PC-9 (cell line): ENCODE measurements around the gene TMEM208. TPM values are rescaled to one million over a fixed set of nuclear protein-coding genes. Genes with fewer than 3 reads are reported as not detected.

Source experiments
- BruUV-seq: library from RNA; stranded (reverse); fragments of 400-500 nt; replicated peaks from 2 replicates; lab custom pipeline; 2021; lab: Mats Ljungman, UMichigan
- CTCF ChIA-PET: fragments of 300-600 bp; sonication (Branson Sonifier 250); formaldehyde crosslinking; loops from one replicate; lab custom pipeline; 2022; ENCODE audit warnings: antibody characterized with exemption; lab: Charles Lee
- POLR2A ChIA-PET: fragments of 300-600 bp; sonication (Branson Sonifier 250); formaldehyde crosslinking; loops from one replicate; lab custom pipeline; 2022; ENCODE audit warnings: antibody characterized with exemption; ENCODE audit not compliant: unreplicated experiment; lab: Charles Lee
- DNase-seq, 2 experiments: peaks; one replicate each; pipeline versions ENCODE4 v3.0.0 to v3.0.0-alpha.2; 2015 to 2022; ENCODE audit warnings: mixed read lengths in 1 of 2
- H2AFZ ChIP-seq: fragments of 200-600 bp; sonication (generic); 2 replicates; pipeline ENCODE4 v1.8.1; 2017; ENCODE audit warnings: antibody characterized with exemption
- H3F3A ChIP-seq: fragments of 200-600 bp; sonication (generic); 2 replicates; pipeline ENCODE4 v1.8.1; 2017; ENCODE audit warnings: antibody characterized with exemption, mild to moderate bottlenecking, low read depth; ENCODE audit not compliant: insufficient read depth
- H3K27ac ChIP-seq: fragments of 200-600 bp; sonication (generic); 2 replicates; pipeline ENCODE4 v1.6.1; 2016; ENCODE audit warnings: mixed run types
- H3K27me3 ChIP-seq: fragments of 200-600 bp; sonication (generic); 2 replicates; pipeline ENCODE4 v1.6.1; 2016; ENCODE audit warnings: low read depth, mixed run types; ENCODE audit not compliant: insufficient read depth
- H3K36me3 ChIP-seq: fragments of 200-600 bp; sonication (generic); 2 replicates; pipeline ENCODE4 v1.6.1; 2016; ENCODE audit warnings: low read depth, mixed run types
- H3K4me1 ChIP-seq: fragments of 200-600 bp; sonication (generic); replicated peaks from 2 replicates; pipeline ENCODE4 v1.6.1; 2016; ENCODE audit warnings: mixed run types; ENCODE audit not compliant: insufficient read depth
- H3K4me2 ChIP-seq: fragments of 200-600 bp; sonication (generic); 2 replicates; pipeline ENCODE4 v1.6.1; 2017; ENCODE audit warnings: mixed run types
- H3K4me3 ChIP-seq: fragments of 200-600 bp; sonication (generic); 2 replicates; pipeline ENCODE4 v1.6.1; 2016; ENCODE audit warnings: mixed run types
- H3K79me2 ChIP-seq: fragments of 200-600 bp; sonication (generic); 2 replicates; pipeline ENCODE4 v1.6.1; 2017; ENCODE audit warnings: low read depth, mixed run types
- H3K9me2 ChIP-seq: fragments of 200-600 bp; sonication (generic); 2 replicates; pipeline ENCODE4 v1.8.1; 2017; ENCODE audit warnings: mild to moderate bottlenecking; ENCODE audit not compliant: insufficient read depth
- H3K9me3 ChIP-seq: fragments of 200-600 bp; sonication (generic); 2 replicates; pipeline ENCODE4 v1.8.1; 2016; ENCODE audit warnings: low read depth; ENCODE audit not compliant: insufficient read depth
- H4K20me1 ChIP-seq: fragments of 200-600 bp; sonication (generic); 2 replicates; pipeline ENCODE4 v1.8.1; 2017; ENCODE audit not compliant: insufficient read depth
- EZH2 ChIP-seq: fragments of 200-600 bp; sonication (generic); IDR thresholded peaks from 2 replicates; pipeline ENCODE4 v1.8.0; 2017; ENCODE audit warnings: antibody characterized with exemption, low read depth
- intact Hi-C: fragments of 100-400 bp; cut with micrococcal nuclease; formaldehyde crosslinking; loops from one replicate; pipeline ENCODE4 v1.10.0; 2022; ENCODE audit not compliant: unreplicated experiment
- total RNA-seq: library from RNA; stranded (reverse); gene quantifications from 2 replicates; pipeline ENCODE4 v1.2.3, GENCODE V29; 2021
- TF ChIP-seq, protein P1 (sequence below): fragments of 200-600 bp; sonication (generic); conservative IDR thresholded peaks from 2 replicates; pipeline ENCODE4 v1.6.1; 2017; ENCODE audit warnings: mixed run types, antibody characterized with exemption, mild to moderate bottlenecking, moderate library complexity

TMEM208 gene
- total RNA-seq, 1 experiment from 2014 or later = 39.5 TPM

DNA sequence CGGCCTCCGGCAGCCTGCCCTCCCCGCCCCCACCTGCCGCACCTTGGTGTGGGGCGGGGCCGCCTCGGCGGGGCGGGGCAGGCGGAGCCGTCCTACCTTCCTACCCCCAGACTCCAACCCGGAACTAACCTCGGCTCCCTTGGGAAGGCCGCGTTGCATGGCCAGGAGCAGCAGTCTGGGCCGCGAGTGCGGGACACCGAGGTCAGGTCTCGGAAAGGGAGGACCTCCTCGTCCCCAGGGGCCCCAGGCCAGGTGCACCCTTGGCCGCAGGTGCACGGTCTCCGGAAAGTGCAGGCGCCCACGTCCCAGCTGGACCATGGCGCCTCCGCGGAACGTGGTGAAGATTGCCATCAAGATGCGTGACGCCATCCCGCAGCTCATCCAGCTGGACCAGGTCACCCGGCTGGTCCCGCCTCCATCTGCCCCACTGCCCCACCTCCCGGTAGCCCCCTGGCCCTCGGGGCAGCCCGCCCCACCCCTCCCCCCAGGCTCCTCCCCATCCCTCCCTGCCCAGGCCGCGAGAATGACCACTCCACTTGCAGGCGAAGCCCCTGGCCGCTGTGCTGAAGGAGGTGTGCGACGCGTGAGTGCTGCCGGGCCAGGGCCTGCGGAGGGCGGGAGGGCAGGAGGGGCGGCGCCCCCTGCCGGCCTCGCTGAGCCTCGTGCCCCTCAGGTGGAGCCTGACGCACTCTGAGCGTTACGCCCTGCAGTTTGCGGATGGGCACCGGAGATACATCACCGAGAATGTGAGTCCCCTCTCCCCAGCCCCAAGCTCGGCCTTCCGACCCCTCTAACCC is 27.7 kb upstream of the TMEM208 start, which contains the start of gene ELMO3:
Gene ELMO3 (plus strand): TSS at position 121 of the 797 bp plus-strand sequence. CDS start 196 bp downstream, at position 317.
- peaks cover 25% of the 10 kb centered on the region; the same call in 1 of the 2 replicates for H3K36me3 ChIP-seq
- H2AFZ ChIP-seq = peak within 1 kb of the TSS; percentile 85
- TF ChIP-seq, protein P1, sequence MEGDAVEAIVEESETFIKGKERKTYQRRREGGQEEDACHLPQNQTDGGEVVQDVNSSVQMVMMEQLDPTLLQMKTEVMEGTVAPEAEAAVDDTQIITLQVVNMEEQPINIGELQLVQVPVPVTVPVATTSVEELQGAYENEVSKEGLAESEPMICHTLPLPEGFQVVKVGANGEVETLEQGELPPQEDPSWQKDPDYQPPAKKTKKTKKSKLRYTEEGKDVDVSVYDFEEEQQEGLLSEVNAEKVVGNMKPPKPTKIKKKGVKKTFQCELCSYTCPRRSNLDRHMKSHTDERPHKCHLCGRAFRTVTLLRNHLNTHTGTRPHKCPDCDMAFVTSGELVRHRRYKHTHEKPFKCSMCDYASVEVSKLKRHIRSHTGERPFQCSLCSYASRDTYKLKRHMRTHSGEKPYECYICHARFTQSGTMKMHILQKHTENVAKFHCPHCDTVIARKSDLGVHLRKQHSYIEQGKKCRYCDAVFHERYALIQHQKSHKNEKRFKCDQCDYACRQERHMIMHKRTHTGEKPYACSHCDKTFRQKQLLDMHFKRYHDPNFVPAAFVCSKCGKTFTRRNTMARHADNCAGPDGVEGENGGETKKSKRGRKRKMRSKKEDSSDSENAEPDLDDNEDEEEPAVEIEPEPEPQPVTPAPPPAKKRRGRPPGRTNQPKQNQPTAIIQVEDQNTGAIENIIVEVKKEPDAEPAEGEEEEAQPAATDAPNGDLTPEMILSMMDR = peak; percentile 70; the same call in 1 of the 2 replicates
- TF ChIP-seq EZH2 = no peak
- H3K4me3 ChIP-seq = peak within 1 kb of the TSS; percentile 89
- H3K4me2 ChIP-seq = peak within 1 kb of the TSS; percentile 95
- H3K9me2 ChIP-seq = no peaks in the 10 kb centered on the region
- BruUV-seq = no TSS peak
- H3K27me3 ChIP-seq = no peaks in the 10 kb centered on the region
- DNase-seq = peak; percentile 65 to 79
- H3K27ac ChIP-seq = peak within 1 kb of the TSS; percentile 75
- intact Hi-C loops = loop anchor here (1.0 to 10.0 kb wide), 6 partner anchors 47 to 266 kb away; partner anchors contain the start of genes B3GNT9 and TPPP3
- H4K20me1 ChIP-seq = peaks cover 12% of the 10 kb centered on the region
- H3F3A ChIP-seq = peaks cover 50% of the 10 kb centered on the region
- H3K9me3 ChIP-seq = no peaks in the 10 kb centered on the region
- POLR2A ChIA-PET = interaction anchor here (0.6 kb wide), 1 partner anchor 48 kb away, joined by 8 read pairs; no protein-coding TSS in a partner anchor
- CTCF ChIA-PET = interaction anchor here (1.0 to 1.8 kb wide), 3 partner anchors 45 to 245 kb away, joined by 3 to 7 read pairs (median 6); no protein-coding TSS in a partner anchor
- peaks cover 40% of the 10 kb centered on the region for H3K4me1 ChIP-seq
- H3K79me2 ChIP-seq = peaks cover 30% of the 10 kb centered on the region

DNA sequence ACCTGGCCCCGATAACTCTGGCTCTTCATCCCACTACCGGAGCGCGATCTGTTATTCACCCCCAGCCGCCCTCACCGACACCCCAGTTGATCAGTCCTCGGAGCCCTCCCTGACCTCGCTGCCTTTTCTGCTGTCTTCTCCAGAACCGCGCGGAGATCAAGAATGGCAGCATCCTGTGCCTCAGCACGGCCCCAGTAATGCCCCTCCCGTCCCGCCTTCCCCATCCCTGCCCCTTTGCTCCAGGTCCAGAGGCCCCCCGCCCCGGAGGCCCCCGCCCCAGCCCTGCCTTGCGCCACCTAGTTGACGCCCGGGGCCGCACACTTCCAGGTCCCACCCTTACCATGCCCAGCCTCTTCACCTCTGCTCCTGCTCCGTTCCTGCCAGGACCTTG is 27.1 kb upstream of the TMEM208 start:
- CTCF ChIA-PET = interaction anchor here (1.8 kb wide), 1 partner anchor 44 kb away, joined by 7 read pairs; no protein-coding TSS in a partner anchor
- peak overlapping the region; percentile 89 for H3K4me3 ChIP-seq

More for the DNA sequence above, 27.1 kb upstream of the TMEM208 start:
- no peaks in the 10 kb centered on the region for H3K27me3 ChIP-seq
- POLR2A ChIA-PET = interaction anchor here (0.6 to 0.8 kb wide), 2 partner anchors 47 to 242 kb away, joined by 11 to 19 read pairs; no protein-coding TSS in a partner anchor
- no peaks in the 10 kb centered on the region for H3K9me3 ChIP-seq
- H4K20me1 ChIP-seq = peaks cover 11% of the 10 kb centered on the region; the same call in 1 of the 2 replicates
- peak overlapping the region; percentile 95 for H3K4me2 ChIP-seq
- peak overlapping the region; percentile 85 for H2AFZ ChIP-seq
- H3K36me3 ChIP-seq = peaks cover 20% of the 10 kb centered on the region; the same call in 1 of the 2 replicates
- peaks cover 39% of the 10 kb centered on the region for H3K4me1 ChIP-seq
- H3K79me2 ChIP-seq = peaks cover 24% of the 10 kb centered on the region
- intact Hi-C loops = loop anchor here (1.0 to 10.0 kb wide), 6 partner anchors 46 to 265 kb away; partner anchors contain the start of genes B3GNT9 and TPPP3
- DNase-seq = peak in 1 of 2 experiments; percentile 34
- H3K27ac ChIP-seq = no peak overlapping the region
- BruUV-seq = no TSS peak
- peaks cover 46% of the 10 kb centered on the region for H3F3A ChIP-seq
- no peak for TF ChIP-seq EZH2
- TF ChIP-seq, protein P1 = peak; percentile 58; the same call in 1 of the 2 replicates
- H3K9me2 ChIP-seq = no peaks in the 10 kb centered on the region
